Activated CD4-positive, alpha-beta T cell treated with anti-CD3 and anti-CD28 coated beads, Interleukin-10, Interleukin-2, amounts not matched to agents 100 ng/mL and 50 ng/mL, durations not matched to agents 16 hours and 8 hours (primary cell): ENCODE data around the gene KLHL6.
"Not testable (repeated sequence)": the region's sequence is repeated elsewhere in the genome, so short reads cannot be mapped to it uniquely, and the experiment has no call there.

Experiments
- DNase-seq: peaks from one replicate; pipeline ENCODE4 v3.0.0-alpha.2; 2020

Gene KLHL6

GRCh38 chr3:183555541-183556081 lies at the start of gene KLHL6:
KLHL6 (minus strand) TSS chr3:183555706; CDS start chr3:183555653, 53 bp downstream.
- peak; percentile 93 for DNase-seq

GRCh38 chr3:183597959-183598358 lies 42.5 kb upstream of the KLHL6 start:
- no peak for DNase-seq

GRCh38 chr3:183594636-183595035 lies 39.1 kb upstream of the KLHL6 start:
- no peak for DNase-seq

GRCh38 chr3:183592821-183593220 lies 37.3 kb upstream of the KLHL6 start:
- DNase-seq = no peak

- DNase-seq = peak; percentile 56
Measured at GRCh38 chr3:183591881-183592521, 36.5 kb upstream of the KLHL6 start.

- no peak for DNase-seq
Measured at GRCh38 chr3:183590442-183590841, 34.9 kb upstream of the KLHL6 start.

GRCh38 chr3:183587336-183587735 lies 31.8 kb upstream of the KLHL6 start:
- DNase-seq = no peak

GRCh38 chr3:183586477-183586876 lies 31.0 kb upstream of the KLHL6 start:
- DNase-seq = no peak

GRCh38 chr3:183584914-183585280 lies 29.4 kb upstream of the KLHL6 start:
- DNase-seq = no peak

GRCh38 chr3:183584246-183584913 lies 28.9 kb upstream of the KLHL6 start:
- DNase-seq = no peak

GRCh38 chr3:183583331-183584245 lies 28.1 kb upstream of the KLHL6 start:
- no peak for DNase-seq

DNA sequence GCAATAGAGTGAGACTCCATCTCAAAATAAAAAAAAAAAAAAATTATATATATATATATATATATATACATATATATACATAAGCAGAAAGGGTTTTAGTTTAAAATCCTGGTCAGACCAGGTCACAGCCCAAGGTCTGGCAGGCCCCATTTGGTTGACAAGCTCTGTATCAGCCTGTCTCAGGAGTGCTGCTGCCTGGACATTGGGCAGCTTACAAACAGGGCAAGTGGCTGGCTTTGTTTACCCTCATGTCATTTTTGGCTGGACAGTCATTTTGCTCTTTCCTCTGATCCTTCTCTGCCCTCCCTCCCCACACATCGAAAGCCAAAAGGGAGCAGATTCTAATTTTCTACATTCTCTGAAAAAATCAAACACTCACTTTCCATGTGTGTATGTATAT lies 26.7 kb upstream of the KLHL6 start:
- no peak for DNase-seq

DNA sequence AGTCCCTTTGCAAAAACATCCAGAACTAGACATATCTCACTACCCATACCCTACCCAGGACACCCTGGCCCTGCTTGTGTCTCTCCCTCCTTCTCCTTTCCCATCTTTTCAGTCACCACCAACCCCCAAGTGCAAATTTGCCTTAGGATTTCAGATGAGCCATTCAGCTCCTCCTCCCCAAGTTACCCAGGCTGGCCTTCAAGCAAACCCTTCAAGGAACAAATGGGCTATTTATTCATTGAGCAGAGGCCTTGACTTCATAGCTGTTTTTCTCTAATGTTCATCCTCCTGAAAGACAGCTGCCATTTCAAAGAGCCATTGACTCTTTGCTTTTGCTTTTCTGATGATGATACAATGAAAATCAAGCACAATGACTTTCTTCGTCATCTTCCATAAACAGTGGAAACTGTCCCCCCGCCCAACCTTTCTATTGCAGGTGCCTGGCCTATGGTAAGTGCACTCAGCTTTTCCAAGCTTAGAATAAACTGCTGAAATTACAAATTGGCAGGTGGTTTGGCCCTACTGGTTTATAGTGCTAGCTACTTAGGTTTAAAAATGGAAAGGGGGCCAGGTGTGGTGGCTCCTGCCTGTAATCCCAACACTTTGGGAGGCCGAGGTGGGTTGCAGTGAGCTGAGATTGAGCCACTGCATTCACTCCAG lies 26.1 kb upstream of the KLHL6 start:
- DNase-seq = no peak

- DNase-seq = no peak
Measured at GRCh38 chr3:183579967-183580900, 24.7 kb upstream of the KLHL6 start.

DNA sequence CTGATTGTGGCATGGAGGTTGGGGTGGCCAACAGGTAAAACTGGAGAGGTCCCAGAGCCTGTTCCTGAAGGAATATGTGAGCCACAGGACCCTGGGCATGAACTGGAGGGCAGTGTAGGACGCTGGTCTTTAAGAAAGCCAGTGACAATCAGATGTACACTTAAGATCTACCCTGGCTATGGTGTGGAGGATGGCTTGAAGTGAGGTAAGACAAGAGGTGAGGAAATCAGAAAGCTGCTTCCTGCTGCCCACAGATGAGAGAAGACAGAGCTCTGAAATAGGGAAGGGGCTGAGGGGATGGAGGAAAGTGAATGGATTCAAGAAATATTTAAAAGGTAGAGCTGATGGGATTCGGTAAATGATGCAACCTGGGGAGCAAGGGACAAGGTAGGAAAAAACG lies 22.7 kb upstream of the KLHL6 start:
- no peak for DNase-seq

DNA sequence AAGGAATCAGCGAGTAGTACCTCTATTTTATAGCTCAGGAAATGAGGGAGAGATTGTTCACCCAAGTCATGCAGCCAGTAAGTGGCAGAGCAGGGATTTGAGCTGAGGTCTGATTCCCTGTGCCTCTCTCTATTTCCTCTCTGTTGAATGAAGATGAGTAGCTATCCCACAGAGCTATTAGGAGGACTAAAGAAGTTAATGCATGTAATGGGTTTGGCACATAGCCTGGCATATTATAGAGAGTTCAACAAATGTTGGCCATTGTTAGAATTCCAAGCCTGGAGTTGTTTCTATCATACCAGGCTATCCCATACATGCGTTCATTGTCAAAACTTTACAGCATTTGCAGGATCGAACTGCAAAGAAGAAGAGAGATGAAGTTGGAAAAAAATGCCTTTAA lies 21.8 kb upstream of the KLHL6 start:
- DNase-seq = no peak

GRCh38 chr3:183576487-183577107 lies 21.1 kb upstream of the KLHL6 start:
- no peak for DNase-seq

GRCh38 chr3:183572935-183573334 lies 17.4 kb upstream of the KLHL6 start:
- no peak for DNase-seq

GRCh38 chr3:183570191-183570590 lies 14.7 kb upstream of the KLHL6 start:
- not testable (repeated sequence) for DNase-seq

DNA sequence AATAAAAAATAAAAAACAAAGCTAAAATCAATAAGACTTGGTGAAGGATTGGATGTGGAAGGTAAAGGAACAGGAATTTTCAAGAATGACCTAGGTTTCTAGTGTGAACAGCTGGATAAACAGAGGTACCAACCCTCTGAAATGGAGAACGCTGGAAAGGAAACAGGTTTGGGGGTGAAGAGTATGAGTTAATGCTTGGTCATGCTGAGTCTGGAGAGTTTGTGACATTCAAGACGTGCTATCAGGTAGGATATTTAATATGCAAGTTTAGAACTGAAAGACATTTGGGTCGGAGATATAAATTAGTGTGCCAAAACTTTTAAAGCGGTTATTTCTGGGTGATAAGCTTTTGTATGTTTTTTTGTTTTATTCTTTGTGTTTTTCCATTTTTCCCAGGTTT lies 11.4 kb upstream of the KLHL6 start:
- no peak for DNase-seq

- DNase-seq = peak; percentile 76
Measured at GRCh38 chr3:183564046-183564445, 8.5 kb upstream of the KLHL6 start.
